IMR-90 (cell line): ENCODE results near the gene ZFP2.

Experiments used
- BHLHE40 ChIP-seq: fragments of 150-350 bp; IDR thresholded peaks from 2 replicates; pipeline ENCODE4 v1.6.1; 2016; ENCODE audit warnings: mild to moderate bottlenecking, low read depth, low read length
- POLR2A ChIP-seq: IDR thresholded peaks from 2 replicates; pipeline ENCODE4 v1.6.1; 2012; ENCODE audit warnings: mild to moderate bottlenecking, low read depth, low read length
- RAD21 ChIP-seq: IDR thresholded peaks from 2 replicates; pipeline ENCODE4 v1.6.1; 2012; ENCODE audit warnings: low read length, improper control_type of control experiment
- RFX5 ChIP-seq: IDR thresholded peaks from 2 replicates; pipeline ENCODE4 v1.8.0; 2012; ENCODE audit warnings: low read depth, mild to moderate bottlenecking, low read length, moderate library complexity
- TF ChIP-seq, protein P1 (sequence below): conservative IDR thresholded peaks from 2 replicates; pipeline ENCODE4 v1.5.1; 2012; ENCODE audit warnings: mild to moderate bottlenecking, low read depth, low read length, improper control_type of control experiment
- TF ChIP-seq, protein P2 (sequence below): fragments of 150-350 bp; IDR thresholded peaks from 2 replicates; pipeline ENCODE4 v1.6.1; 2017; ENCODE audit warnings: mild to moderate bottlenecking, antibody characterized with exemption, low read length, low read depth

DNA sequence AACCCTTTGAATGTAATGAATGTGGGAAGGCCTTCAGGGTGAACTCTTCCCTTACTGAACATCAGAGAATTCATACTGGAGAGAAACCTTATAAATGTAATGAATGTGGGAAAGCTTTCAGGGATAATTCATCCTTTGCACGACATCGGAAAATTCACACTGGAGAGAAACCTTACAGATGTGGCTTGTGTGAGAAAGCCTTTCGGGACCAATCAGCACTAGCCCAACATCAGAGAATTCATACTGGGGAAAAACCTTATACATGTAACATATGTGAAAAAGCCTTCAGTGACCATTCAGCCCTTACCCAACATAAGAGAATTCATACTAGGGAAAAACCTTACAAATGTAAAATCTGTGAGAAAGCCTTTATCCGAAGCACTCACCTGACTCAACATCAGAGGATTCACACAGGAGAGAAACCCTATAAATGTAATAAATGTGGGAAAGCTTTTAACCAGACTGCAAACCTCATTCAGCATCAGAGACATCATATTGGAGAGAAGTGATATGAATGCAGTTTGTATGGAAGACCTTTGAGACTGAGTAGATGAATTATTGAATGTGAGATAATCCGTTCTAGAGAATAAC lies 69.8 kb downstream of the ZFP2 start:
- TF ChIP-seq POLR2A (no peak), RAD21 (no peak), RFX5 (no peak), BHLHE40 (no peak)
- TF ChIP-seq, protein P1, sequence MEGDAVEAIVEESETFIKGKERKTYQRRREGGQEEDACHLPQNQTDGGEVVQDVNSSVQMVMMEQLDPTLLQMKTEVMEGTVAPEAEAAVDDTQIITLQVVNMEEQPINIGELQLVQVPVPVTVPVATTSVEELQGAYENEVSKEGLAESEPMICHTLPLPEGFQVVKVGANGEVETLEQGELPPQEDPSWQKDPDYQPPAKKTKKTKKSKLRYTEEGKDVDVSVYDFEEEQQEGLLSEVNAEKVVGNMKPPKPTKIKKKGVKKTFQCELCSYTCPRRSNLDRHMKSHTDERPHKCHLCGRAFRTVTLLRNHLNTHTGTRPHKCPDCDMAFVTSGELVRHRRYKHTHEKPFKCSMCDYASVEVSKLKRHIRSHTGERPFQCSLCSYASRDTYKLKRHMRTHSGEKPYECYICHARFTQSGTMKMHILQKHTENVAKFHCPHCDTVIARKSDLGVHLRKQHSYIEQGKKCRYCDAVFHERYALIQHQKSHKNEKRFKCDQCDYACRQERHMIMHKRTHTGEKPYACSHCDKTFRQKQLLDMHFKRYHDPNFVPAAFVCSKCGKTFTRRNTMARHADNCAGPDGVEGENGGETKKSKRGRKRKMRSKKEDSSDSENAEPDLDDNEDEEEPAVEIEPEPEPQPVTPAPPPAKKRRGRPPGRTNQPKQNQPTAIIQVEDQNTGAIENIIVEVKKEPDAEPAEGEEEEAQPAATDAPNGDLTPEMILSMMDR, result no peak
- TF ChIP-seq, protein P2, sequence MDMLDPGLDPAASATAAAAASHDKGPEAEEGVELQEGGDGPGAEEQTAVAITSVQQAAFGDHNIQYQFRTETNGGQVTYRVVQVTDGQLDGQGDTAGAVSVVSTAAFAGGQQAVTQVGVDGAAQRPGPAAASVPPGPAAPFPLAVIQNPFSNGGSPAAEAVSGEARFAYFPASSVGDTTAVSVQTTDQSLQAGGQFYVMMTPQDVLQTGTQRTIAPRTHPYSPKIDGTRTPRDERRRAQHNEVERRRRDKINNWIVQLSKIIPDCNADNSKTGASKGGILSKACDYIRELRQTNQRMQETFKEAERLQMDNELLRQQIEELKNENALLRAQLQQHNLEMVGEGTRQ, result no peak
